Tibial artery (tissue), 4 donors: ENCODE measurements around the gene ZNRF3.
"Not testable (repeated sequence)": the region's sequence is repeated elsewhere in the genome, so short reads cannot be mapped to it uniquely, and the experiment has no call there.

Experiments
- DNase-seq, 2 donors: peaks; one replicate each; pipeline ENCODE4 v3.0.0-alpha.2; 2019
- H3K27ac ChIP-seq, 2 donors: fragments of 200-600 bp; sonication (generic) in 1 of 2; 1 replicate in 1 of 2; 2 replicates in 1 of 2; pipeline ENCODE4 v1.5.1; 2018 to 2019; ENCODE audit warnings: mild to moderate bottlenecking in 1 of 2
- H3K27me3 ChIP-seq, 2 donors: fragments of 200-600 bp; sonication (generic) in 1 of 2; one replicate each; pipeline versions ENCODE4 v1.5.1 to v1.6.0; 2016 to 2019
- H3K36me3 ChIP-seq, 3 donors: fragments of 200-600 bp; sonication (generic) in 2 of 3; one replicate each; pipeline ENCODE4 v1.5.1; 2016 to 2019; ENCODE audit warnings: mild to moderate bottlenecking in 2 of 3
- H3K4me1 ChIP-seq, 4 donors: fragments of 200-600 bp; sonication (generic) in 2 of 4; 1 replicate in 3 of 4; 2 replicates in 1 of 4; pipeline ENCODE4 v1.5.1; 2016 to 2019
- H3K4me3 ChIP-seq, 2 donors: fragments of 200-600 bp; sonication (generic) in 1 of 2; 1 replicate in 1 of 2; 2 replicates in 1 of 2; pipeline ENCODE4 v1.5.1; 2018 to 2019; ENCODE audit warnings: mild to moderate bottlenecking in 2 of 2
- H3K9me3 ChIP-seq, 3 donors: fragments of 200-600 bp; sonication (generic) in 1 of 3; one replicate each; pipeline ENCODE4 v1.5.1; 2016 to 2019
- intact Hi-C: fragments of 100-400 bp; cut with DNase I; formaldehyde crosslinking; loops from one replicate; pipeline ENCODE4 v1.15.0; 2023; ENCODE audit warnings: low total_unique reads
- TF ChIP-seq, protein P1 (sequence below), 2 experiments: fragments of 200-600 bp in 1 of 2; fragments of 450-650 bp in 1 of 2; IDR thresholded peaks; one replicate each; pipeline ENCODE4 v1.5.1; 2017 to 2019; ENCODE audit warnings: antibody characterized with exemption in 2 of 2, mild to moderate bottlenecking in 1 of 2, moderate library complexity in 1 of 2

ZNRF3 gene

DNA sequence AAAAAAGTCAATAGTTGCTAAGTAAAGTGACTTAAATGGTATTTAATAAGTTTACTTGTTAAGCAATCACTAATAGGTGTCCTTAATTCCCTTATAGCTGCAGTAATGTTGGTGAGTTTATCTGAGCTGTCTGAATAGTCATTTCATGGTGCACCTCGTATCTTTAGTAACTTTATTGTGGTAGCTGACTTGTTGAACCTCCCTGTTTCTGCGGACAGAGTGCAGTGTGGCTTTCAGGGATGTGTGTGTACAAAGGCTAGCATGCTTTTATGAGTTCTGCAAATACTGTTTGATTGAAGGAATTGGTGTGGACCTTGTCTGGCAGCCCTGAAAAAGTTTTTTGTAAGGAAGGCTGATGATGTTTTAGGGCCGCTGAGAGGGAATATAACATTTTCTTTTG, 2.6 kb downstream of the ZNRF3 start:
- no peaks in the 10 kb centered on the region for H3K9me3 ChIP-seq
- TF ChIP-seq, protein P1, sequence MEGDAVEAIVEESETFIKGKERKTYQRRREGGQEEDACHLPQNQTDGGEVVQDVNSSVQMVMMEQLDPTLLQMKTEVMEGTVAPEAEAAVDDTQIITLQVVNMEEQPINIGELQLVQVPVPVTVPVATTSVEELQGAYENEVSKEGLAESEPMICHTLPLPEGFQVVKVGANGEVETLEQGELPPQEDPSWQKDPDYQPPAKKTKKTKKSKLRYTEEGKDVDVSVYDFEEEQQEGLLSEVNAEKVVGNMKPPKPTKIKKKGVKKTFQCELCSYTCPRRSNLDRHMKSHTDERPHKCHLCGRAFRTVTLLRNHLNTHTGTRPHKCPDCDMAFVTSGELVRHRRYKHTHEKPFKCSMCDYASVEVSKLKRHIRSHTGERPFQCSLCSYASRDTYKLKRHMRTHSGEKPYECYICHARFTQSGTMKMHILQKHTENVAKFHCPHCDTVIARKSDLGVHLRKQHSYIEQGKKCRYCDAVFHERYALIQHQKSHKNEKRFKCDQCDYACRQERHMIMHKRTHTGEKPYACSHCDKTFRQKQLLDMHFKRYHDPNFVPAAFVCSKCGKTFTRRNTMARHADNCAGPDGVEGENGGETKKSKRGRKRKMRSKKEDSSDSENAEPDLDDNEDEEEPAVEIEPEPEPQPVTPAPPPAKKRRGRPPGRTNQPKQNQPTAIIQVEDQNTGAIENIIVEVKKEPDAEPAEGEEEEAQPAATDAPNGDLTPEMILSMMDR (IDR thresholded peaks at IDR 0.05) = no peak
- intact Hi-C loops = loop anchor here (10.0 kb wide), 2 partner anchors 69 to 379 kb away; partner anchors contain the start of genes EWSR1 and RHBDD3
- no peak overlapping the region for H3K27ac ChIP-seq
- no peak overlapping the region for H3K4me3 ChIP-seq
- no peaks in the 10 kb centered on the region for H3K36me3 ChIP-seq
- H3K4me1 ChIP-seq = peaks cover 0 to 31% (median 17%) of the 10 kb centered on the region in 4 donors
- no peak for DNase-seq
- no peaks in the 10 kb centered on the region for H3K27me3 ChIP-seq

DNA sequence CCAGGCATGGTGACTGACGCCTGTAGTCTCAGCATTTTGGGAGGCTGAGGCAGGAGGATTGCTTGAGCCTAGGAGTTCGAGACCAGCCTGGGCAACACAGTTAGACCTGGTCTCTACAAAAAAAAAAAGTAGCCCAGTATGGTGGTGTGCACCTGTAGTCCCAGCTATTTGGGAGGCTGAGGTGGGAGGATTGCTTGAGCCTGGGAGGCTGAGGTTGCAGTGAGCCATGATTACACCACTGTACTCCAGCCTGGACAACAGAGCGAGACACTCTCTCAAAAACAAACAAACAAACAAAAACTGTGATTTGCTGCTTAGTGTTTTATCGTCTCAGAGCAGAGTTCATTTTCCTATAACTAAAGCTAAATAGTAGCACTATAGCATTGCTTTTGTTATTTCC, 3.3 kb downstream of the ZNRF3 start:
- H3K9me3 ChIP-seq, H3K27ac ChIP-seq, H3K4me3 ChIP-seq, H3K36me3 ChIP-seq, H3K27me3 ChIP-seq, DNase-seq: not testable (repeated sequence)
- intact Hi-C loops = loop anchor here (10.0 kb wide), 2 partner anchors 68 to 378 kb away; partner anchors contain the start of genes EWSR1 and RHBDD3
- peaks cover 0 to 31% (median 17%) of the 10 kb centered on the region in 4 donors for H3K4me1 ChIP-seq

DNA sequence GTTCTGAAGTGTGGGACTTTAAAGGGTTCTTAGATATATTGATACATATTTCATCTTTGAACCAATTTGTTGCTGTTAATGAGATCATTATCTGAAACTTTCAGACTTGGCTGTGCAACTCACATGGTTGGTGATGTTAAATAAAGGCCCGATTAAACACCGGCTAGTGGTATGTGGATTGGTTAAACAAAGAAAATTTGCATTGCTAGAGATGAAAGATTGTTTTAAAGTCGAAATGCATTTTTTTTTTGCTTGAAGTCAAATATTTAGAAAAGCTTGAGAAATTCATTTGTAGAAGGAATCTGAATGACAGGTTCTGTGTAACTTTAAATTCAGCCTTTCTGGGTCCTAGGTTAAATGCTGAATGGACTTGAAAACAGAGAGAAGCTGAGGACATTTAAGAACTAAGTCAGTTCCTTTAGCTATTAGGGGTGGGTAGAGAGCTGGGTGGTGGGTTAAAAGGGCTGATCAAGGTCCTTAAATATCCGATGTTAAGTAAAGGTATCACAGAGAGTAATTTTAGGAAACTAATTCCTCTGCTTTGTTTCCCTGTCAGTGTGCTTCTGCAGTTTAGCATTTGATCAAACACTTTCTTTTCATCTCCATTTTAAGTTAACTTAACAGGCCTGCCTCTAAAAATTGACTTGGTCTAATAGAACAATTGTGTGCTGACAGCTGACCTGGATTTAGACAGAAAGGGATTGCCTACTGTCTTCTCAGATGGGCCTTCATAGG, 4.5 kb downstream of the ZNRF3 start:
- Histone ChIP-seq H3K4me1 (peaks cover 0 to 26% (median 14%) of the 10 kb centered on the region in 4 donors), H3K4me3 (no peak overlapping the region), H3K27ac (no peak overlapping the region), H3K27me3 (no peaks in the 10 kb centered on the region), H3K36me3 (no peaks in the 10 kb centered on the region), H3K9me3 (no peaks in the 10 kb centered on the region)
- no peak for DNase-seq
- intact Hi-C loops = loop anchor here (10.0 kb wide), 2 partner anchors 67 to 377 kb away; partner anchors contain the start of genes EWSR1 and RHBDD3
- TF ChIP-seq, protein P1 (IDR thresholded peaks at IDR 0.05) = no peak

DNA sequence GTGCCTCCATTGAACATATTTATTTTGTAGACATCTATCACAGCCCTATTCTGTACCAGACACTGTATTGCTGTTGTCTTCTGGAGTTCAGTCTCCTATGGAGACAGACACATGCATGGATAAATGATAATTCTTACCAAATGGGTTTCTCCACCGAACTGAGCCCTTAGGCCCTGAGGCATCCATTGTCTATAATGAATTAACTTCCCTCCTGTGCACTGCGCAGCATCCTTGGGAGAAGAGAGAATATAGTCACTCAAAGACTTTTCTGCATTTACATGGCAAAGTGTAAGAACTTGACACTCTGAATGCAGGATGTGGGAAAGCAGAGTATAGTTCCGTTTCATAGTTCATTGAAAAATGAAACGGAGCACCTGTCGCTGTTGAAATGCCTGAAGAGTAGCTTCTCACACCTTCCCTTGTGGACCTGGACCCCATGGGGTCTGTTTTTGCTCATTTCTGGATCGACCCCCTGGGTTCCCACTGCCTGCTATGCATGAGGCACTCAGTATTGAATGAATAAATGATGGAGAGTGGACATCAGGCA, 6.2 kb downstream of the ZNRF3 start:
- Histone ChIP-seq H3K4me3 (no peak overlapping the region), H3K36me3 (no peaks in the 10 kb centered on the region), H3K4me1 (peaks cover 0 to 21% (median 12%) of the 10 kb centered on the region in 4 donors), H3K9me3 (no peaks in the 10 kb centered on the region), H3K27me3 (no peaks in the 10 kb centered on the region), H3K27ac (no peak overlapping the region)
- DNase-seq = no peak
- intact Hi-C loops = loop anchor here (10.0 kb wide), 2 partner anchors 65 to 375 kb away; partner anchors contain the start of genes EWSR1 and RHBDD3
- TF ChIP-seq, protein P1 (IDR thresholded peaks at IDR 0.05) = no peak

DNA sequence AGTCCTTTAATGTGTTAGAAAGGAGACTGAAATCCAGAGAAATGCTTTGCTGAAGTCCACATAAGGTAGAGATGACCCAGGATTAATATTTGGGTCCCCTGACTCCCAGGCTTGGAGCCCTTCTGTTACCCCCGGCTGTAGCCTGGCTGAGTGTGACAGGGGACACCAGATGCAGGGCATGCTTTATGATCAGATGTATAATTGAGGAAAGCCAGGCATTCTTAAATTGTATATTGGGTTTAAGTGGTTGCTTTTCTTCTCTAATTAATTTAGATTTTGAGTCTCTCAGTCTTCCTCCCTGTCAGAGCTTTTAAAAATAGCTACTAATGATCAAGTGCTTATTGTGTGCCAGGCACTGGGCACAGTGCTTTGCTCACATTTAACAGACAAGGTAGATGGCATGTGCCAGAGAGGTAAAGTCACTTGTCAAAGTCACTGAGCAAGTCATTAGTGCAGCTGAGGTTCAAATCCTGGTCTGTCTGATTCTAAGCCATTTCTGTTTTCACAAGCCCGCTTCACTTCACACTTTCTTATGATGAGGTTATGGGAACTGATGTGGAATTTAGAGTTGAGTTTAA, 7.9 kb downstream of the ZNRF3 start:
- H3K27ac ChIP-seq = no peak overlapping the region
- H3K4me1 ChIP-seq = peaks cover 0 to 7% (median 3%) of the 10 kb centered on the region in 4 donors
- DNase-seq = peak in 1 of 2 donors; percentile 1
- no peaks in the 10 kb centered on the region for H3K36me3 ChIP-seq
- intact Hi-C loops = no loop called here
- no peak overlapping the region for H3K4me3 ChIP-seq
- H3K27me3 ChIP-seq = no peaks in the 10 kb centered on the region
- TF ChIP-seq, protein P1 (IDR thresholded peaks at IDR 0.05) = no peak
- H3K9me3 ChIP-seq = no peaks in the 10 kb centered on the region
